ENCODE data around the gene DNAH11.
"Not testable (repeated sequence)": the region's sequence is repeated elsewhere in the genome, so short reads cannot be mapped to it uniquely, and the experiment has no call there.

DNAH11 gene, protein sequence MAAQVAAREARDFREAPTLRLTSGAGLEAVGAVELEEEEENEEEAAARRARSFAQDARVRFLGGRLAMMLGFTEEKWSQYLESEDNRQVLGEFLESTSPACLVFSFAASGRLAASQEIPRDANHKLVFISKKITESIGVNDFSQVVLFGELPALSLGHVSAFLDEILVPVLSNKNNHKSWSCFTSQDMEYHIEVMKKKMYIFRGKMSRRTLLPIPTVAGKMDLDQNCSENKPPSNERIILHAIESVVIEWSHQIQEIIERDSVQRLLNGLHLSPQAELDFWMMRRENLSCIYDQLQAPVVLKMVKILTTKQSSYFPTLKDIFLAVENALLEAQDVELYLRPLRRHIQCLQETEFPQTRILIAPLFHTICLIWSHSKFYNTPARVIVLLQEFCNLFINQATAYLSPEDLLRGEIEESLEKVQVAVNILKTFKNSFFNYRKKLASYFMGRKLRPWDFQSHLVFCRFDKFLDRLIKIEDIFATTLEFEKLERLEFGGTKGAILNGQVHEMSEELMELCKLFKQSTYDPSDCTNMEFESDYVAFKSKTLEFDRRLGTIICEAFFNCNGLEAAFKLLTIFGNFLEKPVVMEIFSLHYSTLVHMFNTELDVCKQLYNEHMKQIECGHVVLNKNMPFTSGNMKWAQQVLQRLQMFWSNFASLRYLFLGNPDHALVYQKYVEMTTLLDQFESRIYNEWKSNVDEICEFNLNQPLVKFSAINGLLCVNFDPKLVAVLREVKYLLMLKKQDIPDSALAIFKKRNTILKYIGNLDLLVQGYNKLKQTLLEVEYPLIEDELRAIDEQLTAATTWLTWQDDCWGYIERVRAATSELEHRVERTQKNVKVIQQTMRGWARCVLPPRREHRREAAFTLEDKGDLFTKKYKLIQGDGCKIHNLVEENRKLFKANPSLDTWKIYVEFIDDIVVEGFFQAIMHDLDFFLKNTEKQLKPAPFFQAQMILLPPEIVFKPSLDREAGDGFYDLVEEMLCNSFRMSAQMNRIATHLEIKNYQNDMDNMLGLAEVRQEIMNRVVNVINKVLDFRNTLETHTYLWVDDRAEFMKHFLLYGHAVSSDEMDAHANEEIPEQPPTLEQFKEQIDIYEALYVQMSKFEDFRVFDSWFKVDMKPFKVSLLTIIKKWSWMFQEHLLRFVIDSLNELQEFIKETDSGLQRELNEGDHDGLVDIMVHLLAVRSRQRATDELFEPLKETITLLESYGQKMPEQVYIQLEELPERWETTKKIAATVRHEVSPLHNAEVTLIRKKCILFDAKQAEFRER (N-terminal part only)

DNA sequence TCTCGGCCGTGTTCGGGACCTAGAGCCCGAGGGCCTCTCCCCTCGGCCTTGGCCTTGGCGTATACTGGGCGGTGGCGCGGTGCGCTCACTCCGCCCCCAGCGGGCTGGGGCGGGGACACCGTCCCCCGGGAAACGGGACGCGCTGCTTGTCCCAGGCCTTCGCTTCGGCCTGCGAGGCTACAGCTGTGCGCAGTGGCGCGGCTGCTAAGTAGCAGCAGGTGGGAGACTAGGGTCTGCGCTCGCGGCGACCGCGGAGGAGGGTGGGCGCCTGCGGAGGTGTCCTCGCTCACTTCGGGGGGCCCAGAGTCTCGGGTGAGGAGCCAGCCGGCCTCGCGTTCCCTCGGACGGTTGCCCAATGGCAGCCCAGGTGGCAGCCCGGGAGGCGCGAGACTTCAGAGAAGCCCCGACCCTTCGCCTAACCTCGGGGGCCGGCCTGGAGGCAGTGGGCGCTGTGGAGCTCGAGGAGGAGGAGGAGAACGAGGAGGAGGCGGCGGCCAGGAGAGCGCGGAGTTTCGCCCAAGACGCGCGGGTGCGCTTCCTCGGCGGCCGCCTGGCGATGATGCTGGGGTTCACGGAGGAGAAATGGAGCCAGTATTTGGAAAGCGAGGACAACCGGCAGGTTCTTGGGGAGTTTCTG is at the start of gene DNAH11:
Gene DNAH11 (plus strand): TSS at position 149 of the 637 bp plus-strand sequence. CDS start 207 bp downstream, at position 356.
- DNase-seq (ENCODE audit: low read depth in 3 of 3, low spot score in 1 of 3) = no peak

DNA sequence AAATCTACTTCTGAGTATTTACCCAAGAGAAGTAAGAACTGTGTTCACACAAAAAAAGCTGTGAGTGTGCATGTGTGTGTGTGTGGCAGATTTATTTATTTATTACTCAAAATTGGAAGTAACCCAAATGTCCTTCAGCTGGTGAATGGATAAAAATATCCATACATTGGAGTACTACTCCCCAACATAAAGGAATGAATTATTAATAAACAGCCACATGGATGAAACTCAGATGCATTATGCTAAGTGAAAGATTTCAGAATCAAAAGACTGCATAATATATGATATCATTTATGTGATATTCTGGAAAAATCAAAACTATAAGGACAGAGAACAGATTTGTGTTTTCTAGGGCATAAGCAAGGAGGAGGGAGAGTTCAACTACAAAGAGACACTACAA is 47.1 kb upstream of the DNAH11 start:
- DNase-seq (ENCODE audit: low read depth in 3 of 3, low spot score in 1 of 3) = no peak

DNA sequence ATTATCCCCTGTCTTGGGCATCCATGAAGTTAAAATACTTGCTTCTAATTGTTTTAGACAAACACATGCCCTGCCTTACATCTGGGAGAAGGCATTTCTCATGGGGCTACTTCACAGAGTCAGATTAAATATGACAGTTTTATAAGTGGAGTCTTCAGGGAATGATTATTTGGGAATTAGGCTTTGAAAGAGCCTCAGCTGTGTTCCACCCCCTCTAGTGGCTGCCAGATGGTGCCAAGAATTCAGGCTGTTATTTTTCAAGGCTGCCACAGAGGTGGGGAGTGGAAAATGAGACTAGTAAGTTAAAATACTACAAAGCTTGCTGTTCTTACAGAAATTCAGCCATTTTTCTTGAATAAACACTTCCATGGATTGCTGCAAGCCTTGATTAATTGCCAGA is 45.8 kb upstream of the DNAH11 start:
- no peak for DNase-seq (ENCODE audit: low read depth in 3 of 3, low spot score in 1 of 3)

DNA sequence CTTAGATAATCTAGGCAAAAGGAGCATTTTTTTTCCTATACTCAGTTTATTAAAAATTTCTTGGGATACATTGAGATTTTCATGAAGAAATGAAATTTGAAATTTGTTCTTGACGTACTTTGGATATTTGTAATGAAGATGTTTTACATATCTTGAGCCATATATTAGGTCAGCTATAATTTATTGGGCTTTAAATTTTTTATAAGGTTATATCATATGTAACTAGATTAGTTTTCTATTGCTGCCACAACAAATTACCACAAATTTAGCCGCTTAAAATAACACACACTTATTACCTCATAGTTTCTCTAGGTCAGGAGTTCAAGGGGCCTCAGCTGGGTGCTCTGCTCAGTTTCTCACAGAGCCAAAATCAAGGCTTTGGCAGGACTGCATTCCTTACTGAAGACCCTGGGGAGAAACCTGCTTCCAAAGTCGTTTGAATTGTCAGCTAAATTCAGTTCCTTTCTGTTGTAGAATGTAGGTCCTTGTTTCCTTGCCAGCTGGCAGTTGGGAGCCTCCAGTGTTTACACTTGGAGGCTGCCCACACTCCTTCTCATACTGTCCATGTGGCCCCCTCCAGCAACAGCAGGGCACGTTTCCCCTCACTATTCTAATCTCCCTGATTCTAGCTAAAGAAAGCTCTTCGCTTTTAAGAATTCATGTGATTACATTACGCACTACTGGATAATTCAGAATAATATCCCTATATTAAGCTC is 42.6 kb upstream of the DNAH11 start:
- DNase-seq (ENCODE audit: low read depth in 3 of 3, low spot score in 1 of 3) = no peak

DNA sequence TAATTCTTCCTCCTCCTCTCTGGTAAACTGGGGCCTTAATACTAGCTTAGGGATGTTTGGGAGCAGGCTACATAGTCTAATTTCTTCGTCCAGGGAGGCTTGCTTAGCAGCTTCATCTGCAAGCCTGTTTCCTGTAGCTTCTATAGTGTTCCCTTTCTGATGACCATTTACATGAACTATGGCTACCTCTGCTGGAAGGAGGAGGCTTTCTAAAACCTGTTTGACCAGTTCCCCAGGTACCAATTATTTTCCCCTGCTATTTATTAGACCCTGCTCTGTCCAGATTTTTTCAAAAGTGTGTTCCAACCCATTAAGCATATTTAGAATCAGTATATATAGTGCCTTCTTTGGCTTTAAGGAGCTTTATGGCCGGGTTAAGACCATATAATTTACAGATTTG is 38.8 kb upstream of the DNAH11 start:
- DNase-seq (ENCODE audit: low read depth in 3 of 3, low spot score in 1 of 3) = no peak

DNA sequence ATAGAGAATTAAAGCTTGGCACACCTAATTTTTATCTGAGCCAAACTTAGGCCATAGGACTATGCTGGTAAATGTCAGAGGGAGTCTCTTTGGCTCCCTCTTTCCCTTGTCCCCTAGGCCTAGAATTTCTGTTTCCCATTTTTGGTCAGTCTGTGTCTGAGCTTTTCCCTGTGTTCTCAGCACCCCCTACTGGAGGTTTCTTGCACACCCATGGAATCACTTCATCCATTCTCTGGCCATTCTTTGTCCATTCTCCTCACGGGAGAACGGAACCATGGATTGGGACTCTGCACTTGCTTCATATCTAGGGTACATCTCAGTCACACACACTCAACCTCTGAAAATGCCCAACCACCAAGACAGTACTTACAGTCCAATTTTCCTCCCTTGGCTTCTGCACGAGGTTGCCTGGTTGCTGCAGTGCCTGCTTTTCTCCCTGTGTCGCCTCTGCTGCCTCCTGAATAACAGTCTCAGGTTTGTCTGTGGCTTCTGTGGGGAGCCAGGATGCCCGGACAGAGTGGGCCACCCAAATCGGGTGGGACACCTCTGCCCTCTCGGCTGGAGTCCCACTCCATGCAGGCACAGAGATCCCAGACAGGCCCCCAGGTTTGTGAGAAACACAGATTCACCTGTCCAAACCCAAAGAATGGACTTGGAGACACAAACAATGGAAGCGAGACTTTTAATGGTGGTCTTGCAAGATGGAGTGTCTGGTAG is 35.1 kb upstream of the DNAH11 start:
- no peak for DNase-seq (ENCODE audit: low read depth in 3 of 3, low spot score in 1 of 3)

DNA sequence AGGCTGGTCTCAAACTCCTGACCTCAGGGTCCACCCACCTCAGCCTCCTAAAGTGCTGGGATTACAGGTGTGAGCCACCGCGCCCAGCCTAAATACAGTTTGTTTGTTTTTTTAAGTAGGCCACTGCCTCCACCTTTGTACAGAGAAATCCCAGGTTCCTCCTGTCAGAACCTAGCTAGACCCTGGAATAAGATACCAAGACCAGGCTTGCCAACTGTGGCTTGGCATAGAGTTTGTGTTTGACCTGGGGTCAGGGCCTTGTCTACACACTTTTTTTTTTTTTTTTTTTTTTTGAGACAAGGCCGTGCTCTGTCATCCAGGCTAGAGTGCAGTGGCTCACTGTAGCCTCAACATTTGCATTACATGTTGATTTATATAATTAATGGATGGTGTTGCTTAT is 34.3 kb upstream of the DNAH11 start:
- no peak for DNase-seq (ENCODE audit: low read depth in 3 of 3, low spot score in 1 of 3)

DNA sequence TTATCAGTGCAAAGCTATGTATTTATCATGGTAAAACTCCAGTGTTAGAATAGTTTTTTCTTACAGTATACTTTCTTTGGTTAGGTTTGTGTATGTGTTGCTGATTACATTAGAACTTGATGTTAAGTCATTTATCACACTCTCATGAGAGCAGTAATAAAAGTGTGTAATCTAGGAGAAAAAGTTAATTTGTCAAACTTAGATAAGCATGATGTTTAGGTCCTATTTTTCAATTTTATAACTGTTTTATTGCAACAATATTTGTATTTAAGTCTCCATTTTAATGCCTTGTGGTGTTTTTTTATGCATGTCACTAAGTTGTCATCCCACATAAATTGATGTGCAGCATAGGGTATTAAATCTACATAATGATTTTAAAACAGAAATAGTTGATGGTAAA is 28.8 kb upstream of the DNAH11 start:
- no peak for DNase-seq (ENCODE audit: low read depth in 3 of 3, low spot score in 1 of 3)

DNA sequence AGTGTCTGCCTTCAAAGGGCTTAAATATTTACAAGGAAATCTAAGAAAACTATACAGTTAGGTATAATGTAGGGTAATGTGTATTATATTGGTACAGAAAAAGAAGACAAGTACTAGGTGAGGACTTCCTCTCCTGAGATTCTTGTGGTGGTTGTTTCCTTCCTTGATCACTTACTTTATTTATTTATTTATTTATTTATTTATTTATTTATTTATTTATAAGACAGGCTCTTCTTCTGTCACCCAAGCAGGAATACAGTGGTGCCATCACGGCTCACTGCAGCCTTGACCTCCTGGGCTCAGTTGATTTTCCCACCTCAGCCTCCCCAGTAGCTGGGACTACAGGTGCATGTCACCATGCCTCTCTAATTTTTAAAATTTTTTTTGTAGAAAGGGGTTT is 18.2 kb upstream of the DNAH11 start:
- no peak for DNase-seq (ENCODE audit: low read depth in 3 of 3, low spot score in 1 of 3)

DNA sequence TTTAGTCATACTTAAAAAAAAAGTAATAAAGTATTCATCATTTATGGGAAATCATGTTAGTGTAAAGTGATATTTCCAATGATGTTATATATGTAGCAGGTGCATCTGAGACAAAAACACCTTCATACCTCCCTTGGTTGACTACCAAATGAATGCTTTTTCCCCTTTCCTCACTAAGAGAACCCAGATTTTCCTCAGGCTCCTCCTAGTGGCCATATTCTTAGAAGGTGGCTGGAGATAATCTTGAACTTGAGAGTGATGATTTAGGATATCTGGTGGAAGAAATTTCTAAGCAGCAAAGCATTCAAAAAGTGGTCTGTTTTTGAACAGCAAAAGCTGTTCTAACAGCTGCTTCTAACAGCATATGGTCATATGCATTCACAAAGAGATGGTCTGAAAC is 16.8 kb upstream of the DNAH11 start:
- DNase-seq (ENCODE audit: low read depth in 3 of 3, low spot score in 1 of 3) = no peak

DNA sequence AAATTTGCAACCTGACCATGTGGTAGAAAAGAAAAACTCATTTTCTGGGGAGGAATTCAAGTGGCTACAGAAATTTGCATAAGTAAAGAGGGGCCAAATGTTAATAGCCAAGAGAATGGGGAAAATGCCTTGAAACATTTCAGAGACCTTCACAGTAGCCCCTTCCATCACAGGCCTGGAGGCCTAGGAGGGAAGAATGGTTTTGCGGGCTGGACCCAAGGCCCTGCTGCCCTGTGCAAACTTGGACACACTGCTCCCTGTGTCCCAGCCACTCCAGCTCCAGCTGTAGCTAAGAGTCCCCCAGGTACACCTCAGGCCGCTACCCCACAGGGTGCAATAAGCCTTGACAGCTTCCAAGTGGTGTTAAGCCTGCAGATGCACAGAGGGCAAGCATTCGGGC is 16.4 kb upstream of the DNAH11 start:
- no peak for DNase-seq (ENCODE audit: low read depth in 3 of 3, low spot score in 1 of 3)

DNA sequence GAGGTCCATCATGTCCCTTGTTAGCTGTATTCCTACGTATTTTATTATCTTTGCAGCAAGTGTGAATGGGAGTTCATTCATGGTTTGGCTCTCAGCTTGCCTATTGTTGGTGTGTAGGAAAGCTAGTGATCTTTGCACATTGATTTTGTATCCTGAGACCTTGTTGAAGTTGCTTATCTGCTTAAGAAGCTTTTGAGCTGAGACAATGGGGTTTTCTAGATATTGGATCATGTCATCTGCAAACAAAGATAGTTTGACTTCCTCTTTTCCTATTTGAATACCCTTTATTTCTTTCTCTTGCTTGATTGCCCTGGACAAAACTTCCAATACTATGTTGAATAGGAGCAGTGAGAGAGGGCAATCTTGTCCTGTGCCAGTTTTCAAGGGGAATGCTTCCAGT is 10.4 kb upstream of the DNAH11 start:
- not testable (repeated sequence) for DNase-seq (ENCODE audit: low read depth in 3 of 3, low spot score in 1 of 3)

DNA sequence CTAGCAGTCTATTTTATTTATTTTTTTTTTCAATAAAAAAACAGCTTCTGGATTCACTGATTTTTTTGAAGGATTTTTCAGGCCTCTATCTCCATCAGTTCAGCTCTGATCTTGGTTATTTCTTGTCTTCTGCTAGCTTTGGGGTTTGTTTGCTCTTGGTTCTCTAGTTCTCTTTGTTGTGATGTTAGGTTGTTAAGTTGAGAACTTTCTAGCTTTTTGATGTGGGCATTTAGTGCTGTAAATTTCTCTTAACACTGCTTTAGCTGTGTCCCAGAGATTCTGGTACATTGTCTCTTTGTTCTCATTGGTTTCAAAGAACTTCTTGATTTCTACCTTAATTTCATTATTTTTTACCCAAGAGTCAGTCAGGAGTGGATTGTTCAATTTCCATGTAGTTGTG is 9.2 kb upstream of the DNAH11 start:
- not testable (repeated sequence) for DNase-seq (ENCODE audit: low read depth in 3 of 3, low spot score in 1 of 3)

DNA sequence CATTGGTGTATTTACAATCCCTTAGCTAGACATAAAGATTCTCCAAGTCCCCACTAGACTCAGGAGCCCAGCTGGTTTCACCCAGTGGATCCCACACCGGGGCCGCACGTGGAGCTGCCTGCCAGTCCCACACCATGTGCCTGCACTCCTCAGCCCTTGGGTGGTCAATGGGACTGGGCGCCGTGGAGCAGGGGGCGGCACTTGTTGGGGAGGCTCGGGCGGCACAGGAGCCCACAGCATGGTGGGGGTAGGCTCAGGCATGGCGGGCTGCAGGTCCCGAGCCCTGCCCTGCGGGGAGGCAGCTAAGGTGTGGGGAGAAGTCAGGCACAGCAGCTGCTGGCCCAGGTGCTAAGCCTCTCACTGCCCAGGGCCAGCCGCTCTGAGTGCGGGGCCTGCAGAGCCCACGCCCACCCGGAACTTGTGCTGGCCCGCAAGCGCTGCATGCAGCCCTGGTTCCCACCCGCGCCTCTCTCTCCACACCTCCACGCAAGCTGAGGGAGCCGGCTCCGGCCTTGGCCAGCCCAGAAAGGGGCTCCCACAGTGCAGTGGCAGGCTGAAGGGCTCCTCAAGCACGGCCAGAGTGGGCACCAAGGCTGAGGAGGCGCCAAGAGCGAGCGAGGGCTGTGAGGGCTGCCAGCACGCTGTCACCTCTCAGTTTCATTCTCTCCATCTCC is 6.3 kb upstream of the DNAH11 start:
- DNase-seq (ENCODE audit: low read depth in 3 of 3, low spot score in 1 of 3) = not testable (repeated sequence)

DNA sequence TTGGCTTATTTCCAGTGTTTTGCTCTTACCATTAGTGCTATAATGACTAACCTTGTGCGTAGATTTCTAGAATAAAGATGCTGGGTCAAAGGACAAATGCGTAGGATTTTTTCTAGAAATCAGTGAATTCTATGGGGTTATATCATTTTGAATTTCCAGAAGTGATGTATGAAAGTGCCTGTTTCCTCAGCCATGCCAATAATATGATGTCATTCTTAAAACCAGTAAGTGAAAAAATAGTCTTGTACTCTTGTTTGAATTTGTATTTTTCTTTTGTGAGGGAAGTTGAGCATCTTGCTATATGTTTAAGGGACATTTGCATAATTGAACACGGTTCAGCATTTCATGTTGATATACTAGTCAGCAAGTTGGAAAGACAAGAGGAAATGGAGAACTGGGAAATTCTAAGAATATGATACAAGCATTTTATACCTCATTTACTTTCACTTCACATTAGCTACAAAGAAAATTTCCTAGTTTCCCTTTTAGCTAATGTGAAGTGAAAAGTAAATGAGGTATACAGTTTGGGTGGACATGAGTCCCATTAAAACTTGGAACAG is 3.8 kb upstream of the DNAH11 start:
- DNase-seq (ENCODE audit: low read depth in 3 of 3, low spot score in 1 of 3) = no peak

DNA sequence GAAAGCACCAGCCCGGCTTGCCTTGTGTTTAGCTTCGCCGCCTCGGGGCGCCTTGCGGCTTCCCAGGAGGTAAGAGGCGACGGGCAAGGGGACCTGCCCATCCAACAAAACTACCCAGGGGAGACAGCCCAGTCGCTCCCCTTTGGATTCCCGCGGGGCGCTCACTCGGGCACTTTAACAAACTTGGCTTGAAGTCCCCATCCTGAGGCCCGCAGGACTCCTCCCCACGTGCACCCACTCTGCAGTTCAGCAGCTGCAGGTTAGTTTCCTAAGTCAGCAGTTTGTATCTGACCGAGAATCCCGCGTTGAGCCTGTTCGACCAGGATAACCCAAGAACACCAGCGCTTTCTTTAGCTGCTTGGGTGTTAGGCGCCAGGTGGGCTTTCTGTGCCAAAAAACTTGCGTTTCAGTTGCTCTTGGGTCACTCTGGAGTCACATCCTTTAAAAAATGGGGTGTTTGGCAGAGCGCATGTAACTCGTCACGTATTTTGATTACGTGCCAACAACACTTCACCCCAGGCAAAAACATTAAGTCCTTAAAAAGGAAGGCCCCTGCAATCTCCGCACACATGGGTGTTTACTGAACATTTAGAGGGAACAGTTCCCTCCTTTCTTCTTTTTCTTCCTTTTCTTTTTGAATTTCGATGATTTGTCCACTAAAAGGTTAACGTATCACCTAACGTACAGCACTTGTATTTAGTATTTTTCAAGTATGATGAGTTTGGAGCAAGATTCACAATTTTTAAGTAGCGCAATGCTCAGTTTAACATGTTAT is 876 bp downstream of the DNAH11 start:
- no peak for DNase-seq (ENCODE audit: low read depth in 3 of 3, low spot score in 1 of 3)

DNA sequence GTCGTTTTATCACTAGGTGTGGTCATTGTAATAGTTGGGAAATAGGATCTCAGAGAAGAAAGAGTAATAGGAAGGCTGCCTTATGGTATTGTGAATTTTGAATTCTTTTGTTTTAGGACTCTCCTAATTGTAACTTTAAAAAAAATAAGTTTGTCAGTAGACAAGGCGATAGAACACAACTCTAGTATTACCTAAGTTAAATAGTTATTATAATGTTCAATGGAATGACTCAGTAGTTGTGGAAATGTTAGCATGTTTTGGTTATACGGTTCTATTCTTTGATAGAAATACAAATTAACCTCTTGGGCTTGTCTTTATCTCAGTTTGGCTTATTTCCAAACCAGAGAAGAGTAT is 1.4 kb downstream of the DNAH11 start:
- no peak for DNase-seq (ENCODE audit: low read depth in 3 of 3, low spot score in 1 of 3)

DNA sequence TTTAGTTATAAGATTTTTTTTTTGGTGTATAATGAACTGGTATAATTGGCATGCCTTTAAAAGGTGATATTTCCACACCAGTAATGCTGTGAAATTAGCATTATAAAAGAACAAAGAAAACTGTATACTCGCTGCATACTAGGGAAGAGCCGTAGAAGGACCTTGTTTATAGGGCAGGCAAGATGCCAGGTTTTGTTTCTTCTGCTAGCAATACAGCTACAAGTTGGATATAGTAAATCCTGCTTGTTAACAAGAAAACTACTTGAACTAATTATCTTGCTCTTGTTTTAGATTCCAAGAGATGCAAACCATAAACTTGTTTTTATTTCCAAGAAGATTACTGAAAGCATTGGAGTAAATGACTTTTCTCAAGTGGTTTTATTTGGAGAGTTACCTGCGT is 1.9 kb downstream of the DNAH11 start:
- DNase-seq (ENCODE audit: low read depth in 3 of 3, low spot score in 1 of 3) = no peak
